ENCODE results near the gene ZCCHC8.
A peak's percentile ranks its signal among the peaks of the same experiment; 100 is the strongest.
"Not testable (repeated sequence)": the region's sequence is repeated elsewhere in the genome, so short reads cannot be mapped to it uniquely, and the experiment has no call there.

The ZCCHC8 gene

GRCh38 chr12:122516544-122517361 lies 16.0 kb upstream of the ZCCHC8 start:
- Histone ChIP-seq H3K9ac (no peak overlapping the region), H3K4me3 (no peak overlapping the region), H4K20me1 (peaks cover 93 to 100% (median 100%) of the 10 kb centered on the region in 11 experiments), H3K36me3 (peaks cover 97 to 100% (median 100%) of the 10 kb centered on the region in 11 experiments), H3K4me2 (no peak overlapping the region), H3K4me1 (peaks cover 0 to 3% (median 0%) of the 10 kb centered on the region in 10 experiments; a peak in 4 of 20 replicates), H3K9me3 (replicated peaks in 1 of 11) (no peaks in the 10 kb centered on the region), H3K27ac (no peak overlapping the region), H3K27me3 (no peaks in the 10 kb centered on the region; a peak in 1 of 22 replicates)
- no peak for TF ChIP-seq Cebpa-rat (IDR thresholded peaks at IDR 0.05)

GRCh38 chr12:122515275-122515674 lies 14.5 kb upstream of the ZCCHC8 start:
- no peaks in the 10 kb centered on the region for H3K4me1 ChIP-seq
- H3K9me3 ChIP-seq (replicated peaks in 1 of 11) = no peaks in the 10 kb centered on the region
- TF ChIP-seq Cebpa-rat (IDR thresholded peaks at IDR 0.05) = no peak
- no peaks in the 10 kb centered on the region; a peak in 1 of 22 replicates for H3K27me3 ChIP-seq
- H3K4me3 ChIP-seq = no peak overlapping the region
- no peak overlapping the region for H3K27ac ChIP-seq
- peaks cover 97 to 100% (median 100%) of the 10 kb centered on the region in 11 experiments for H3K36me3 ChIP-seq
- peaks cover 93 to 100% (median 100%) of the 10 kb centered on the region in 11 experiments for H4K20me1 ChIP-seq
- H3K4me2 ChIP-seq = no peak overlapping the region
- H3K9ac ChIP-seq = no peak overlapping the region

- no peak overlapping the region for H3K4me3 ChIP-seq
- H3K9ac ChIP-seq = peak overlapping the region in 1 of 11 experiments; percentile 5; a peak in 1 of 22 replicates
- no peaks in the 10 kb centered on the region for H3K4me1 ChIP-seq
- H3K9me3 ChIP-seq (replicated peaks in 1 of 11) = no peaks in the 10 kb centered on the region
- no peaks in the 10 kb centered on the region; a peak in 1 of 22 replicates for H3K27me3 ChIP-seq
- H4K20me1 ChIP-seq = peaks cover 94 to 100% (median 100%) of the 10 kb centered on the region in 11 experiments
- TF ChIP-seq Cebpa-rat (IDR thresholded peaks at IDR 0.05) = no peak
- H3K36me3 ChIP-seq = peaks cover 97 to 100% (median 100%) of the 10 kb centered on the region in 11 experiments
- H3K4me2 ChIP-seq = no peak overlapping the region
- no peak overlapping the region for H3K27ac ChIP-seq
These were observed 12.9 kb upstream of the ZCCHC8 start for GRCh38 chr12:122513660-122514059.

- not testable (repeated sequence) for H3K4me2 ChIP-seq; H3K9me3 ChIP-seq (replicated peaks in 1 of 11); H3K9ac ChIP-seq; H3K4me1 ChIP-seq; H3K27ac ChIP-seq; H3K4me3 ChIP-seq; H3K27me3 ChIP-seq
- H3K36me3 ChIP-seq = peaks cover 97 to 100% (median 100%) of the 10 kb centered on the region in 11 experiments
- peaks cover 93 to 100% (median 100%) of the 10 kb centered on the region in 11 experiments for H4K20me1 ChIP-seq
These were observed 12.3 kb upstream of the ZCCHC8 start for GRCh38 chr12:122513028-122513427.

- H4K20me1 ChIP-seq = peaks cover 65 to 100% (median 94%) of the 10 kb centered on the region in 11 experiments
- no peak overlapping the region for H3K4me2 ChIP-seq
- no peaks in the 10 kb centered on the region for H3K9me3 ChIP-seq (replicated peaks in 1 of 11)
- H3K4me3 ChIP-seq = no peak overlapping the region
- H3K36me3 ChIP-seq = peaks cover 99 to 100% (median 100%) of the 10 kb centered on the region in 11 experiments
- TF ChIP-seq Cebpa-rat (IDR thresholded peaks at IDR 0.05) = no peak
- no peaks in the 10 kb centered on the region; a peak in 1 of 22 replicates for H3K27me3 ChIP-seq
- no peak overlapping the region for H3K9ac ChIP-seq
- no peak overlapping the region for H3K27ac ChIP-seq
- peaks cover 0 to 47% (median 13%) of the 10 kb centered on the region in 10 experiments; a peak in 15 of 20 replicates for H3K4me1 ChIP-seq
These were observed 7.4 kb upstream of the ZCCHC8 start for GRCh38 chr12:122508163-122508562.

- Histone ChIP-seq H3K27me3 (no peaks in the 10 kb centered on the region), H3K36me3 (peaks cover 86 to 93% (median 89%) of the 10 kb centered on the region in 11 experiments), H4K20me1 (peaks cover 49 to 86% (median 78%) of the 10 kb centered on the region in 11 experiments)
These were observed 5.7 kb upstream of the ZCCHC8 start for GRCh38 chr12:122506393-122506938.

GRCh38 chr12:122505419-122506051 lies 4.8 kb upstream of the ZCCHC8 start:
- no peaks in the 10 kb centered on the region for H3K27me3 ChIP-seq
- H3K4me3 ChIP-seq = no peak overlapping the region
- H3K27ac ChIP-seq = peak overlapping the region in 8 of 11 experiments; percentile 29 to 70 (median 48); a peak in 13 of 22 replicates
- H3K4me1 ChIP-seq = peaks cover 16 to 68% (median 32%) of the 10 kb centered on the region in 10 experiments
- H3K36me3 ChIP-seq = peaks cover 77 to 84% (median 79%) of the 10 kb centered on the region in 11 experiments
- peak overlapping the region in 7 of 11 experiments; percentile 1 to 56 (median 46); a peak in 10 of 22 replicates for H3K9ac ChIP-seq
- peak overlapping the region in 7 of 11 experiments; percentile 8 to 49 (median 31); a peak in 10 of 22 replicates for H3K4me2 ChIP-seq
- peaks cover 39 to 77% (median 68%) of the 10 kb centered on the region in 11 experiments for H4K20me1 ChIP-seq
- no peaks in the 10 kb centered on the region for H3K9me3 ChIP-seq (replicated peaks in 1 of 11)
- peak in 6 of 11 experiments; percentile 6 to 52 (median 34); a peak in 3 of 22 replicates for TF ChIP-seq Cebpa-rat (IDR thresholded peaks at IDR 0.05)

More at GRCh38 chr12:122506393-122506938, 5.7 kb upstream of the ZCCHC8 start:
- Histone ChIP-seq H3K9ac (peak overlapping the region in 2 of 11 experiments; percentile 10 to 56; a peak in 3 of 22 replicates), H3K27ac (peak overlapping the region in 8 of 11 experiments; percentile 28 to 70 (median 48); a peak in 10 of 22 replicates), H3K4me2 (peak overlapping the region in 4 of 11 experiments; percentile 8 to 49 (median 34); a peak in 7 of 22 replicates), H3K4me1 (peaks cover 11 to 64% (median 30%) of the 10 kb centered on the region in 10 experiments), H3K9me3 (replicated peaks in 1 of 11) (no peaks in the 10 kb centered on the region), H3K4me3 (no peak overlapping the region)
- TF ChIP-seq Cebpa-rat (IDR thresholded peaks at IDR 0.05) = no peak

- H4K20me1 ChIP-seq = peaks cover 24 to 72% (median 57%) of the 10 kb centered on the region in 11 experiments
- no peak for TF ChIP-seq Cebpa-rat (IDR thresholded peaks at IDR 0.05)
- peaks cover 22 to 74% (median 38%) of the 10 kb centered on the region in 10 experiments for H3K4me1 ChIP-seq
- 0 out of 22 replicates have a peak overlapping the region, but pooled peaks of 1 of the 11 experiments have one; percentile 6 for H3K4me2 ChIP-seq
- no peak overlapping the region for H3K9ac ChIP-seq
- no peaks in the 10 kb centered on the region for H3K27me3 ChIP-seq
- no peak overlapping the region for H3K4me3 ChIP-seq
- no peaks in the 10 kb centered on the region for H3K9me3 ChIP-seq (replicated peaks in 1 of 11)
- H3K36me3 ChIP-seq = peaks cover 62 to 68% (median 64%) of the 10 kb centered on the region in 11 experiments
- H3K27ac ChIP-seq = peak overlapping the region in 1 of 11 experiments; percentile 70; a peak in 3 of 22 replicates
These were observed 3.3 kb upstream of the ZCCHC8 start for GRCh38 chr12:122503783-122504590.
